HG03571 (cell line): ENCODE measurements around the gene NUDT4.

Experiments used
- ATAC-seq: cut with Tn5 transposase; IDR thresholded peaks from one replicate; pipeline ENCODE4 v1.9.1; 2021; ENCODE audit not compliant: unreplicated experiment

NUDT4 gene

DNA sequence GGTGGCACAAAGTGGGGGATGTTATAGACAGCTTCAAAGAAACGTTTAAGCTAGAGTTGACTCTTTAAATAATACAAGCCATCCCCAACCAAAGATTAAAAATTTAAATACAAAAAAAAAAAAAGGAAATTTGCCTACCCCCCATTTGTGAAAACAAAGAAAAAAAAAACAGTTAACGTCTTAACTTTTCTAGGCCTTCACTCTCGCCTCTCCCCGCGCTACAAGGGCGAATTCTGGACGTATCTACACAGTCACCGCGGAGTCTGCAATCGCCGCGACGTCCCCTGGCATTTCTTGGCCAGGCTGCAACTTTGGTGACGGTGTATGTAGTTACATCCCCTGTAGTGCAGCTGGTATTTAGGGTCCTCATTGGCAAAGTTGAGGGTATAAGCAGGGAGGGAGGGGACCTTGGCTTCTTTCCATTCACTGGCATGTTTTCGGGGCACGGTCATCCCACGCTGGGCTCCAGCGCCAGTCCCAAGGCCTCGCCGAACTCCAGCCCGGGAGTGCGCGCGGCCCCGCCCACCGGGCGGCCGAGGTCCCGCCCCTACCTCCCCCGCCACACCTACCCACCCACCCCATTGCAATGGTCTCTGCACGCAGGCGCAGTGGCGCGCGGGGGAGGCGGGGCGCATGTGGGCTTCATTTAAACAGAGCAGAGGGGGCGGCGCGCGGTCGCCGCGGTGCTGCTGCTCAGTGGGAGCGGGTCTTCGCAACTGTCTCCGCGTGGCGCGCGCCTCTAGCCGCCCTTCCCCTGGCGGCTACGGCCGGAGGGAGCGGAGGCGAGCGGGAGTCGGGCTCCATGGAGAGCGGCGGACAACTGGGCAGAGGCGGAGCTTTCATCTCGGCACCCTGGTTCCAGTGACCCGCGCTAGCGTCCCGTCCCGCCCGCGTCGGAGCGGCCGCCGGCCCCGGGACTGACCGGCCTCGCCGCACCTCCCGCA lies at the start of gene NUDT4:
Gene NUDT4 (plus strand): TSS at position 674 of the 944 bp plus-strand sequence. CDS start 398 bp downstream, outside the sequence.
- ATAC-seq = peak; percentile 77

DNA sequence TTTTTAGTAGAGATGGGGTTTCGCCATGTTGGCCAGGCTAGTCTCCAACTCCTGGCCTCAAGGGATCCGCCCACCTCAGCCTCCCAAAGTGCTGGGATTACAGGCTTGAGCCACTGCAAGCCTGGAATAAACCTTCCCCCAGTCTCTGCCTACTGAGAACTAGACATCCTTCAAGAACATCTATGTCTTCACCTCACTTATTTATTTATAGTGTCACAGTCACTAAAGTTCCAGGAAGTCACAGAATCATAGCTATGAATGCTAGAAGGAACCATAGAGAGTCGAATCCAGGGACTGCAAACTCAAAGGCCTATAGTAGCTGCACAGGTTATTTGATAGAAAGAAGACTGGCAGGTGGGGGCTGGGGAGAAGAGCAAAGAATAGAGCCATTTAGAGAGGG lies 44.7 kb upstream of the NUDT4 start:
- no peak for ATAC-seq

DNA sequence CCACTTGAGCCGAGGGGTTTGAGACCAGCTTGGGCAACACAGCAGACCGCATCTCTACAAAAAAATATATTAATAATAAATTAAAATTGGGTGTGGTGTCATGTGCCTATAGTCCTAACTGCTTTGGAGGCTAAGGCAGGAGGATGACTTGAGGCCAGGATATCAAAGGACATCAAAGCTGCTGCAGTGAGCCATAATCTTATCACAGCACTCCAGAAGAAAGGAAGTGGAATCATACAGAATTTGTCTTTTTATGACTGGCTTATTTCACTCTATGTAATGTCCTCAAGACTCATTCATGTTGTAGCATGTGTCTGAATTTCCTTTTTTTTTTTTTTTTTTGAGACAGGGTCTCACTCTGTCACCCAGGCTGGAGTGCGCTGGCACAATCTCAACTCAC lies 43.9 kb upstream of the NUDT4 start:
- ATAC-seq = no peak

DNA sequence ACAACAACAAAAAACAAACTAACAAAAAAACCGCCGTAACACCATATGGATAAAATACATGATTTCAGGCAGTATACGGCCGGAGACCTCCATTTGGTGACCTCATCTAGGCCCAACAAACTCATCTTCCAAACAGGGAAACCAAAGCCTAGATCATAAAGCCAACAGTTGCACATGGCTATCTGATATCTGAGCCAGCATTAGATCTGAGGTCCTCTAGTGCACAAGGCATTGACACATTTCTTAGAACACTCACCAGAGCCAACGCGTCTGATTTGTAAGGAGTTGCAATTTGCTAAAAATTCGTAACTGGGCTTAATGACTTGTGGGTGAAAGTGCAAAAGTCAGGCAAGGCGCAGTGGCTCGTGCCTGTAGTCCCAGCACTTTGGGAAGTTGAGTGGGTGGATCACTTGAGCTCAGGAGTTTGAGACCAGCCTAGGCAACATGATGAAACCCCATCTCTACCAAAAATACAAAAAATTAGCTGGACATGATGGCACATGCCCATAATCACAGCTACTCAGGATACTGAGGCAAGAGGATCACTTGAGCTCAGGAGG lies 42.0 kb upstream of the NUDT4 start:
- ATAC-seq = no peak

DNA sequence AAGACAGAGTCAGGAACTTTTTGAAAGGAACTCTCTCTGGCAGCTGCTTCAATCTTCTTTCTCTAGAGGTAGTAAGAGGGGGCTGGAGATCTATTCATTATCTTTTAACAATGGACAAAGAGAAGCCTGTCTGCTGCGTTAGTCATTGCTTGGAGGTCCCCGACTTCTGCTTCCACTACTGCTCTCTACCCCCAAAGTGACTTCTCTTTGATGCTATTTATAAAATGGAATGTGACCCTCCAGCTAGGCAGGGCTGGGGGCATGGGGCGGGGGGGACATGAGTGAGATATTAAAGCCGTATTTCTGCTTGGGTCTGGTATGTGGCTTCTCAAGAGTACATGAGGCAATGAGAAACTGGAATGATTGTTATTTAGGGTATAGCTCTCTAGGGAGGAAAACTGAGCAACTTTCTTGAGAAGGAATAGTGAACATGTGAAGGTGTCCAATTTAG lies 41.4 kb upstream of the NUDT4 start:
- ATAC-seq = no peak

DNA sequence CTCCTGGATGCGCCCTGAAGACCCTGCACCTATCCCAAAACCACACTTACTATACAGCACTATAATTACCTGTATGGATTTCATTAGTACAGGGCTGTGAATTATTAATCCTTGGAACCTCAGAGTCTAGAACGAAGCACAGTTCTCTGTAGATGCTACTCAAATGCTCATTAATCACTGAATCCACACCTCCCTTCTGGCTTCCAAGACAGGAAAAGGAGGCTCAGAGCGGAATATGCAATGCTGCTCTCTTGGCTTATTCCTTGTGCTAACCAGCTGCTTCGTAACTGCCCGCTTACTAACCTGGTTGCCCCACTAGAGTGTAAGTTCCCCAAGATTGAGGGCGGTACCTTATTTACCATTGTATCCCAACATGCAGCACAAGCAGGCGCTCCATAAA lies 39.1 kb upstream of the NUDT4 start:
- no peak for ATAC-seq

DNA sequence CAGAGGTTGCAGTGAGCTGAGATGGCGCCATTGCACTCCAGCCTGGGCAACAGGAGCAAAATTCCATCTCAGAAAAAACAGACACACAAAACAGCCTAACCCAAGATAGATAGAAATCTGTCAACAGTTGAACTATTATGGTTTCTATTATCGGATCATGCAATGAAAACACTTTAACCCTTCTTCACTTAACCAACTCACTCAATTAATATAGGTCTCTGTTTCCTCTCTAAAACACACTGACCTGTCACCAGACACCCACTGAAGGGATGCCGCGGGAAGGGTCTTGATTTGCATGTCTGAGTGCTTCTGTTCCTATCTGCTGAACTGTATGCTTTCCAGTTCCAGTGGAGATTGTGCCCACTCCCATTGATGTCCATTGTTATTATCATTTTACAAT lies 38.0 kb upstream of the NUDT4 start:
- no peak for ATAC-seq

DNA sequence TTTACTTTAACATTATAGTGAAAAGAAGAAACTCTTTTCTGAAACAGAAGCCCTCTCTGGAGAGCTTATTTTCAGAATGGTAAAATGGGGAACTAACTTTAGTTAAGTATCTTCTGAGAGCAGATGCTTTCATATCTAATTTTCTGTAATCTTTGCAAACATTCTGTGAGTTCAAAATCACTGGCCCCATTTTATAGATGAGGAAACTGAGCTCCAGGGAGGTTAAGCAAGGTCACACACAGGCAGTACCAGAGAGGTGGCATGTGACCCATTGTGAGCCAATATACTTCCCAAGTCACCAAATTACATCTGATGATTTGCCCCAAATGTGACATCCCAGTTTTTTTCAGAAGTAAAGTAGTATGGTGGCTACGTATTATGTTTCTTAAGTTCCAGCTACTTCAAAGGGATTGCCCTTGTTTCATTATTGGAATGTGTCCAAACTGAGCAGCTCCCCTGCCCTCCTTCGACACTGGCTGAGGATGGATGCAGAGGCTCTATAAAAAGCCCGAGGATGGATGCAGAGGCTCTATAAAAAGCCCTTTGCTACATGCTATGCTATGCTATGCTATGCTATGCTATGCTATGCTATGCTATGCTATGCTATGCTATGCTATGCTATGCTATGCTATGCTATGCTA lies 36.2 kb upstream of the NUDT4 start:
- ATAC-seq = no peak

DNA sequence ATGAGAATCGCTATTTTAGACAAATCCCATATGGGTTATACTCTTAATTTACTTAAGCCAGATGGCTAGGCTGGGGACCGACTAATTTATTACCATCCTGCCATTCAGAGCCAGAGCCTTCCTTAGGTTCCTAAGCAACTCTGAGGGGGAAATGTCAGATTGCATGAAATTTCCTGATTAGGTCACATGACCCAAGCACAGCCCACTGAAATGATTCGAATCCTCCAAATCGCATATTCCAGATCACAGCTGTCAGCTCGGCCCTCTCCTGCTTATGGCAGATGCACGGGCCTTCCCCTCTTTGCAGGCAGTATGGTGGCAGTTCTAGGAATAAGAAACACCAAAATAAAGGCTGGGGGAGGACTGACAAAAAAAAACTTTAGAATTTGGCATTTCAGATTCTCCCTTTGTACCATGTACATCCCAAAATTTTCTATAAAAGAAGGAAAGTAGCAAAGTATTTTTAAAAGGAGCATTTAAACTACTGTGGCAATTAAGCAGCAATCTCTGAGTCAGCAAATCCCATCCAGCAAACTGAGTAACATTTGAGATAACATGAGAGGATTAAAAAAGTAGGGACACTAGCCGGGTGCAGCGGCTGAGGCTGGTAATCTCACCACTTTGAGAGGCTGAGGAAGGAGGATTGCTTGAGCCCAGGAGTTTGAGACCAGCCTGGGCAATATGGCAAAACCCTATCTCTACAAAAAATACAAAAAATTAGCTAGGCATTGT lies 30.5 kb upstream of the NUDT4 start:
- no peak for ATAC-seq

DNA sequence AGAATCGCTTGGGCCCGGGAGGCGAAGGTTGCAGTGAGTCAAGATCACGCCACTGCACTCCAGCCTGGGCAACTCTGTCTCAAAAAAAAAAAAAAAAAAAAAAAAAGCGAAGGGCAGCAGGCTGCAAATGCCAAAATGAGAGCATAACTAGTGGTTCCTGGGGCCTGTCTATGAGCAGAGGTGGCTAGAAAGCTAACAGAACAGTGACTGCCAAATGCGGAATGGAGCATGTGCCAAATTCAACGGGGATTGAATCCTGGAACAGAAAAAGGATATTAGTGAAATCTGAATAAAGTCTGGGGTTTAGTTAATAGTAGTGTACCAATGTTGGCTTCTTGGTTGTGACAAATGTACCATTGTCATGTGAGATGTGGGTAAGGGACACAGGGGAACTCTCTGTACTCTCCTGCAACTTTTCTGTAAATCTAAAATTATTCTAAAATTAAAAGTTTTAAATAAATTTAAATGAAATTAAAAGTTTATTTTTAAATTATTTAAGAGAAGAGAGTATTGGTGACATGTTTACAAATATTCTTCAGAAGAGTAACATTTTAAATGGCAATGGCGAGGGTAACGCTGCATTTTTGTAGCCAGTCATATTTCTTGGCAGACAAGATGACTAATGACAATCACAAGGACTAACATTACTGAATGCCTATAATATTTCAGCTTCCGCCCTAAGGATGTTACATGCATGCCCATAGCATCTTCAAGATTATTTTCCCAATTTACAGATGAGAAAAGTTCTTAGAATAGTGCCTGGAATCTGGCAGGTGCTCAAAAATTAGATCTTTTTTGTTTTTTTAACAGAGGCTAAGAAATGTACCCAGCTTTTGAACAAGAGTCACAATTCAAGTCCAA lies 28.9 kb upstream of the NUDT4 start:
- no peak for ATAC-seq

DNA sequence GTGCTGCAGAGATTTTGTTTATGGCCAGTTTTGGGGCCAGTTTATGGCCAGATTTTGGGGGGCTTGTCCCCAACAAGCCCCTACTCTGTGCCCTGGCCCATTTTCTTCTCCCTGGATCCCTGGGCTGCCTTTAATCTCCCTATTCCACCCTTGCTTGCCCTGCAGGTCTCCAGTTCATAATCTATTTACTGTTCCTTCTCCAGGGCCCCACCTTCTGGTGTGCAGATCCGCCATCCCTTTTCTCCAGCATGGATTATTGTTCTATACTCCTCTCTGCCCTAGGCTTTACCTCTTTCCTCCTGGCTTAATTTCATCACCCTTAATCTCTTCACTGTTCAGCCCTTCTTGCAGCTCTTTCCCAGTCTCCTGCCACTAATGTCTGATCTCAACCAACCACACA lies 26.0 kb upstream of the NUDT4 start:
- ATAC-seq = no peak

DNA sequence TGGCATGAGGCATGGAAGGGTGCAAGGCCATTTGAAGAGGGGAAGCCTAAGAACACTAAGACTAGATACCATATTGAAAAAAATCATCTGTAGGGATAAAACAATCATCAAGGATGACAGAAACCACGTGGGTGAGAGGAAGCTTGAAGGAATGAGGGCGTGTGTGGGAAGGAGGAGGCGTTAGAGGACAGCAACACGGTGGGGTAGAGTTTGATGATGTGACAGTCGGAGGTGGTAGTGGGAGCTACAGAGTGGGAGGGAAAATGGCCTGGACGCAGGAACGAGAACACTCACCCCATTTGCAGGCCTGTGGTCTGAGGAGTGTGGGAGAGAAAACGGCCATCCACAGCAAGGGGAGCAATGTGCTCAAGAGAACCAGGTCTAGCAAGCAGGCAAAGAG lies 25.4 kb upstream of the NUDT4 start:
- ATAC-seq = no peak

DNA sequence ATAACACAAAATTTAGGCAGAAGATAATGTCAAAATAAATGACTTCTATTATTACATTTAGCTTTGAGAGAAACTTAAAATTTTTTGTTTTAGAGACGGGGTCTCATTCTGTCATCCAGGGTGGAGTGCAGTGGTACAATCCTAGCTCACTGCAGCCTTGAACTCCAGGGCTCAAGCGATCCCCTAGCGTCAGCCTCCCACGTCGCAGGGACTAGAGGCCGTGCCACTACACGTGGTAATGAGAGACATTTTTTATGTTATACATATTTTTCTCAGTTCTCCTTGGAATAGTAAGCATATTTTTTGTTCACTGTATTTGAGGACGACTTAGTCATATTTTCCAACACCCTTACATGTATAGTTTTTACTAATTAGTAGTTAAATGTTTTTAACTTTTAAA lies 21.5 kb upstream of the NUDT4 start:
- ATAC-seq = no peak

DNA sequence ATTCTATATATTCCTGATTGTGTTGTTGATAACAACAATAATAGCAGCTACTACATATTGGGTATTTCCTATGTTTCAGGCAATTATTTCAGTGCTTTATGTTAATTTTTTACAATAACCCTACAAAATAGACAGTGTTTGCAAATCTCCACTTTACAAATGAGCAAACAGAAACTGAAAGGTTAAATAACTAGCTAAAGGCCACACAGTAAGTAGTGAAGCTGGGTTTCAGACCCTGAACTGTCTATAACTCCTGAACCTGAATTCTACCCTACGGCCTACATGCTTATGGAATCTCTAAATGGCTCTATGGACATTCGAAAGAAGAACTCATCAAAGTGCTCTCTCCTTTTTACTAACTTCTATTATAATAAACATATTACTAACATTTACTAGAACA lies 19.7 kb upstream of the NUDT4 start:
- no peak for ATAC-seq

DNA sequence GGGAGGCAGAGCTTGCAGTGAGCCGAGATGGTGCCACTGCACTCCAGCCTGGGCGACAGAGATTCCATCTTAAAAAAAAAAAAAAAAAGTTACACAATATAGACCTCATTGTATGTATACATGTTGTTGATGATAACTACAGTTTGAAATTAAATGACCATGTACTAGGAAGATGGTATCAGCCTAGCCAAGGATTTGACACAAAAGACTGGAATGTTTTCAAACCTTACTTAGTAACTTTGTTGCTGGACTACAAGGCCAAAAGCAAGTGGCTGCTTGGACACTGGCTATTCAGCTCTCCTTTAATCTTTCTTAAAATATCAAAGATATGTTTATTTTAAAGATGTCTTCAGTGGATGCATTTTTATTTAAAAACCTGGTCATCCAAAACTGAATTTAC lies 18.9 kb upstream of the NUDT4 start:
- ATAC-seq = no peak

DNA sequence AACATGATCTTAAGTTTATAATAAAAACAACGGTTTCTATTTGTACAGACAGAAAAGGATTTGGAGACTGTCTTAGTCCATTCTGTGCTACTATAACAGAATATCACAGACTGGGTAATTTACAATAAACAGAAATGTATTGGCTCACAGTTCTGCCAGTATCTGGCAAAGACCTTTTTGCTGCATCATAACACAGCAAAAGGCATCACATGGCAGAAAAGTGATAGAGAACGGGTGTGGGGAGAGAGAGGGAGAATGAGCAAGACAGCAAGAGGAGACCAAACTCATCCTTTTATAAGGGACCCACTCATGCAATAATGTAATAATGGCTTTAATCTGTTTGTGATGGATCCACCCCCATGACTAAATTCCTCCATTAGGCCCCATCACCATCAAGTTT lies 17.0 kb upstream of the NUDT4 start:
- ATAC-seq = no peak

DNA sequence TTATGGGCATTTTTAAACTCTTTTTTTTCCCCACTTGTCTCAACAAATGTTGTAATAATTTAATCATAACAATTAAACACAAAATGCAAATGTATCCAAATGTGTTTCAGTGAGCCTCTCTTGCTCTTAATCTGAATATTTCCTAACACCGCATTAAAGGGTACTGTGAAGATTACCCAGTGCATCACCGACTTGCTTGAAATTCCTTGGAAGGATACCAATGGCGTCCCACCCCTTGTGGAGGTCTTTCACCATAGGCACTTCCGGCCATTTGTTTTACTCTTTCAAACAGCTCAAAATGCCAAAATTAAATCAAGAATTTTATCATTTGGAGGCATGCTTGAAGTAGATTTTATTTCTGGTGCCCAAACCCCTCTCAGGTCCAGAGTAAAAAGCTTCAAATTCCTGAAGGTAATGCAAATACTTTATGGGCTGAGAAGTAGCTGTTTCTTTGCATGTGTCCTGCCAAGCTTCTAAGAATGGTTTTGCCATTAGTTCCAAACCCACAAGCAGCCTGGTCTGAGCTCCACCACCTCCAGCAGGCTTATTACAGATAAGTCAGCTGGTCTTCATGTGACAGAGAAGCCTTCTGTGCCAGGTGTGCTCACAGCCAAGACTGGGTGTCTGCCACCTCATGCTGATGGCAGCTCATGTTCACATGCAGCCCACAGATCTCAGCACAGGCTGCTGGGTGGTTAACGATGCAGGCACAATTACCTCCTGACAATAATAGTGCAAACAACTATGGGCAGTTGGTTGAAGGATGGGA lies 16.4 kb upstream of the NUDT4 start:
- ATAC-seq = no peak

DNA sequence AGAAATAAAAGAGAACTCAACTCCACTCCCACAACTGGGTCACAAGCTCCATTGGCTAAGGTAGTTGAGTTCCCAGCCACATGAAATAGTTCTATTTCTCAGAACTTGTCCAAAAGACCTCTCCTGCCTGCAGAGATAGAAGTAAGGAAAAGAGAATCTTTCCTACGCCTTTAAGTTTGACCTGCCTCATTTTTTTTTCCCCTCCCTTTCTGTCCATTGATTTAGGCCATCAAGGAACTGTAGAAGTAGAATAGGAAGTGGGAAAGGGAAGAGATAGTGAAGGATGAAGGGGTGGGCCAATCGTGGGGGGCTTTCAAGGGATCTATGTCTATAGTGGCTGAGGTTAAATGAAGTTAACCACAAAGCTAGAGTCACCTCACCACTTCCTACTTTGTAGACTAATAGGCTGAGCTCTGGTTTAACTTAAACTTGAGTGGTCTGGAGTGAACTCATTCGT lies 13.9 kb upstream of the NUDT4 start:
- peak; percentile 86 for ATAC-seq

DNA sequence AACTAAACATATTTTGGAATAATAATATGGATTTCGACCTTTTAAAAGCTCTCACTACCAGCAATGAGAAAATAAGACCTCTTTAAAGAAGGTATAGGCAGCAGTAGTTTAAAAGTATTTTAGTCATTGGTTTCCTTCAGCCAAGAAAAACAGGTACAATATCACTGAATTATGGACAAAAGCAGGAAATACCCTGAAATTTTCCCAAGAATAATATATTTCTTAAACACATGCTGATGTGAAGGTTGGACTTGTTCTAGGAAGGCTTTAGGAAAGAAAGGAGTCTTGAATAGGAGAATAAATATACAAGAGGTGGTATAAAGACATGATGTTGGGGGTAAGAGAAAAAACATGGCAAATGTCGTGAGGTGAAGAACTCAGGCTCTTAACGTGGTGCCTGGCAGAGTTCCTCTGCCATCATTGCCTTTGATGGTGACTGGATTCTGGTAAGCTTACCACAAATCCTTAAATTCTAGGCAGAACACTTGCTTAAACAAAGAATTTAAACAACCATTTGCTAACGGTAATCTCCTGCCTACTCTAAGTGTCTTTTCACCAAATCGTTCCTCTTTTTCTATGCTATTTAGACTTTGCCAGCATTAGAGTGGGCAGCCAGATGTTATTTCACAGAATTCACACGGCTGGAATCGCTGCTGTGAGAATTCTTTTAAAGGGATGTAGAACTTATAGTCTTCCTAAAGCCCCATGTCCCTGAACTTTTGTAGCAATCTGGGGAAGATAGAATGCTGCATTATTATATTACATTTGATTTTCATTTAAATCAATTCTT lies 11.9 kb upstream of the NUDT4 start:
- ATAC-seq = no peak
